ENCODE data around the gene XRCC4.
A peak's percentile ranks its signal among the peaks of the same experiment; 100 is the strongest.

XRCC4 gene

GRCh38 chr5:83126501-83126900 is 49.2 kb downstream of the XRCC4 start:
- no peak overlapping the region for H3K4me3 ChIP-seq (replicated peaks in 1 of 2; ENCODE audit: low read depth in 2 of 2, low read length in 2 of 2)
- DNase-seq (ENCODE audit: low read depth in 2 of 2) = no peak
- TF ChIP-seq CTCF (IDR thresholded peaks at IDR 0.05; ENCODE audit: low read depth, low read length) = no peak

GRCh38 chr5:83133797-83134196 is 56.5 kb downstream of the XRCC4 start:
- DNase-seq (ENCODE audit: low read depth in 2 of 2) = no peak
- no peak overlapping the region for H3K4me3 ChIP-seq (replicated peaks in 1 of 2; ENCODE audit: low read depth in 2 of 2, low read length in 2 of 2)
- no peak for TF ChIP-seq CTCF (IDR thresholded peaks at IDR 0.05; ENCODE audit: low read depth, low read length)

- no peak for DNase-seq (ENCODE audit: low read depth in 2 of 2)
- H3K4me3 ChIP-seq (replicated peaks in 1 of 2; ENCODE audit: low read depth in 2 of 2, low read length in 2 of 2) = no peak overlapping the region
- TF ChIP-seq CTCF (IDR thresholded peaks at IDR 0.05; ENCODE audit: low read depth, low read length) = no peak
These were observed 65.2 kb downstream of the XRCC4 start for GRCh38 chr5:83142526-83142925.

GRCh38 chr5:83145241-83145640 is 67.9 kb downstream of the XRCC4 start:
- H3K4me3 ChIP-seq (replicated peaks in 1 of 2; ENCODE audit: low read depth in 2 of 2, low read length in 2 of 2) = no peak overlapping the region
- TF ChIP-seq CTCF (IDR thresholded peaks at IDR 0.05; ENCODE audit: low read depth, low read length) = no peak
- DNase-seq (ENCODE audit: low read depth in 2 of 2) = peak; percentile 5 to 31

GRCh38 chr5:83145882-83146331 is 68.6 kb downstream of the XRCC4 start:
- H3K4me3 ChIP-seq (replicated peaks in 1 of 2; ENCODE audit: low read depth in 2 of 2, low read length in 2 of 2) = no peak overlapping the region
- peak in 1 of 2 donors; percentile 39 for DNase-seq (ENCODE audit: low read depth in 2 of 2)

GRCh38 chr5:83146441-83146840 is 69.1 kb downstream of the XRCC4 start:
- no peak for TF ChIP-seq CTCF (IDR thresholded peaks at IDR 0.05; ENCODE audit: low read depth, low read length)
- no peak for DNase-seq (ENCODE audit: low read depth in 2 of 2)

More at GRCh38 chr5:83145882-83146331, 68.6 kb downstream of the XRCC4 start:
- no peak for TF ChIP-seq CTCF (IDR thresholded peaks at IDR 0.05; ENCODE audit: low read depth, low read length)

GRCh38 chr5:83147593-83147992 is 70.2 kb downstream of the XRCC4 start:
- H3K4me3 ChIP-seq (replicated peaks in 1 of 2; ENCODE audit: low read depth in 2 of 2, low read length in 2 of 2) = no peak overlapping the region
- no peak for TF ChIP-seq CTCF (IDR thresholded peaks at IDR 0.05; ENCODE audit: low read depth, low read length)
- no peak for DNase-seq (ENCODE audit: low read depth in 2 of 2)

More at GRCh38 chr5:83146441-83146840, 69.1 kb downstream of the XRCC4 start:
- H3K4me3 ChIP-seq (replicated peaks in 1 of 2; ENCODE audit: low read depth in 2 of 2, low read length in 2 of 2) = no peak overlapping the region
